HG03378 (cell line): ENCODE data around the gene ASCL5.

Experiments used
- ATAC-seq: cut with Tn5 transposase; IDR thresholded peaks from one replicate; pipeline ENCODE4 v1.9.1; 2021; ENCODE audit warnings: mild to moderate bottlenecking, moderate library complexity; ENCODE audit not compliant: unreplicated experiment

ASCL5 gene

DNA sequence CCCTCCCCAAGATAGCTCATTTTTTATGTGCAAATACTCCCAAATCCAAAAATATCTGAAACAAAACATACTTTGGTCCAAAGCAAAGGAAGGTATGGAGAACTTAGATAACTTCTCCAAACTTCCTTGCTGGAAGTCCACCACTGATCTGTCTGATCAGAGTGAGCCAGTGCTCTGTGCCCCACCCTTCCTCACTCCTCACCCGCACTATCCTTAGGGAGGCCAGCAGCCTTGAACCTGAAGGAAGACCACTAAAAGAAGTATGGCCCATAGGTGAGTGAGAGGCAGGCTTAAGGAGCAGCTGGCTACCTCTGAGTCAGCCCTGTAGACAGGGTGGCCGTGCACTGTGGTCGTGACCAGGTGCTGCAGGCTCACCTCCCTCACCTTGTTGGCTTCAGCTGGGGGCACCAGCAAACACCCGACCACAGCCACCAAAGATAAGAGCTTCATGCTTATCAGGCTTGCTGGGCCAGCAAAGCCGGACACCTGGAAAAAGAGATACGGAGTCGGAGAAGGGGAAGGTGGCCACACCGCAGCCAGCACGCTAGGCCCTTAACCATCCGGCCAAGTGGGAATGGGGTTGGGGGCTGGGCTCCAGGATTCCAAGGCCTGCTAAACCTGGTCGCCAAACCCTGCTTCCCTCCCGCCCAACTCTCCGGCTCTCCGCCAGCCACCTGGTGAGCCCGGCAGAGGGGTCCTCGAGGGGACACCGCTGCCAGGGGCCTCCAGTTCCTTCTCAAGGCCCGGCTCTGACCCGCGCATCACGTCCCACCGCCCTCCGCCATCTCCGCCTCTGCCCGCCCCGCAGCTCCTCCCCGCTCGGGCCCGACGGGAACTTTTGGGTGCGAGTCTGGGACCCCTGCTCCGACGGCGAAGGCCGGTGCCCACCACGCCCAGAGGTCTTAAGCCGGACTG is 26.7 kb upstream of the ASCL5 start:
- peak; percentile 36 for ATAC-seq

DNA sequence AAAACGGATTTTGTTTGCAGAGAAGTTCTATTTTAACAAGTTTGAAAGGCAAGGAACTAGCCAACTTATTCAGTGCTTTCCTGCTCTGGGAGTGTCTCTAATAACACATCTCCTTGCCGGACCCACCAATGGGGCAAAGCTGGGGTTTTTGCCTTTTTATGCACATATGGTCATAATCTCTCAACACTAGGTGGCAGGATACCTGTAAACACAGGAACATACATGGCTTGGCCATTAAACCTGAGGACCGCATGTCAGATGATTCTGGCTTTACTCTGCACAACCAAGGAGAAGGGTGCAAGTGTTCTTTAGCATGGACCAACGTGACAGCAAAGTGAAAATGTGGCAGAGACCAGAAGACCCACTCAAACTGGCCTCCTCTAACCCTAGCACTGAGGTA is 22.4 kb upstream of the ASCL5 start:
- ATAC-seq = no peak

DNA sequence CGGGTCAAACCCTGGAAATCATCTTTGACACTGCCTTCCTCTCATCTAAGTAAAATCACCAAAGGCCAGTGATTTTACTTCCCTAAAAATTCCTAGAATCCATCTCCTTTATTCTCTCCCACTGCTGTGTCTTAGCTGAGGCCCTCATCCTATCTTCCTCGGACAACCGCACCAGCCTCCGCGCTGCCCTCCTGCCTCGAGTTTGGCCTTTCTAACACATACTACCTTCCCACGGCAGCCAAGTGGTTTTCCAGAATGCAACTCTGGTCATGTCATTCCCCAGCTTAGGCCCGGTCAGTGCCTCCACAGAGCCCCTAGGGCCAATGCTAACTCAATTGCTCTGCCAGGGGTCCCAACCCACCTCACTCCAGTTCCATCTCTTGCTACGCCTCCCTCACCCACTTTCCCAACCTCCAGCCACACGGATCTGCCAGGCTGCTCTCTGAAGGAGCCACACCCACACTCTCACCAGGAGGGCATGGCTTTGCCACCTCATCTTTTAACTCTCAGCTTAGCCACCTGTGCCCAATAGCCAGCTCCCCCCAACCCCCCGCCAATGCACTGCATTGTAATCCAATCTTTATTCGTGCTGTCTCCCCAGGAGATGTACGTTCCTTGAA is 20.5 kb upstream of the ASCL5 start:
- no peak for ATAC-seq

DNA sequence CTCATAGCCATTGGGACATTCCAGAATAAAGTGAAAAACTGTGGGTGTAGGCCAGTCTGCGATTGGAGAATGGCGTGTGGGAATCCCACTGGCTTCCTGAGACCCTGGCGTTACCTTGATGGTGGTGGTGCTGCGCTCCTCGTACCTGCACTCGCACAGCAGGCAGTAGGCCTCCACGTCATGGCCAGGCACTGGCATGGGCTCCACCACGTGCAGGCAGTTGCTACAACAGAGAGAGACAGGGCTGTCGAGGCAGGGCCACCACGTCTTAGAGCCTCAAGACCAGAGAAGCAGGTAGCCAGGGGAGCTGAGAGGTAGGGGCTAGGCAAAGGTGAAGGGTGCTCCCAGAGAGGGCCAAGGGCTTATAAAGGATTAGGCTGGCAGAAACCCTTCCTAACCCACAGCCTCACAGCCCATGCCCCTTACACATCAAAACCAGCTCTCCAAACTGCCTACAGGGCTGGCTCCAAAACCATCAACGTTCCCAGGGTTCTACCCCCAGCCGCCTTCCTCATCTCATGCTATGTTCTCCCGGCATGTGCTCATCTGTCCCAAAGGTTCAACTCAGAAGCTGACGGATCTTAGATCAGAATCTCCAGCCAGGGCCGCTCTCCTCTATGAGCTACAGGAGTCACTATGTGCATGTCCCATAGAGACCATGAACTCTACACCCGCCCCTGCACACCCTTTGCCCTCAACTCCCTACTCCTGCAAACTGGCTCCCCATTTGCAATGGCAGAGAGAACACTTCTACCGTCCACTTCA is 19.8 kb upstream of the ASCL5 start:
- ATAC-seq = no peak

DNA sequence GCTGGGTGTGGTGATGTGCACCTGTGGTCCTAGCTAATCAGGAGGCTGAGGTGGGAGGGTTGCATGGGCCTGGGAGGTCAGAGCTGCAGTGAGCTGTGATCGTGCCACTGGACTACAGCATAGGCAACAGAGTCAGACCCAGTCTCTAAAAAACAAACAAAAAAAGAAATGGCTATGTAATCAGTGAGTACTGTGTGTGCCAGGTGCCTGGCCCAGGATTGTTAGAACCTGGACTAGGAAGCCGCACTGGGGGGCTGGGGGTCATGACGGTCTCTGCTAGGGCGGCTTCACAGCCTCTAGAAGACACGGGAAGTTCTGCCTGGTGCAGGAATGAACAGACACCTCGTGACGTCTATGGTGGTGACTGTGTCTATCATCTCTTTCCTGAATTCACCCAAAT is 18.8 kb upstream of the ASCL5 start:
- no peak for ATAC-seq

DNA sequence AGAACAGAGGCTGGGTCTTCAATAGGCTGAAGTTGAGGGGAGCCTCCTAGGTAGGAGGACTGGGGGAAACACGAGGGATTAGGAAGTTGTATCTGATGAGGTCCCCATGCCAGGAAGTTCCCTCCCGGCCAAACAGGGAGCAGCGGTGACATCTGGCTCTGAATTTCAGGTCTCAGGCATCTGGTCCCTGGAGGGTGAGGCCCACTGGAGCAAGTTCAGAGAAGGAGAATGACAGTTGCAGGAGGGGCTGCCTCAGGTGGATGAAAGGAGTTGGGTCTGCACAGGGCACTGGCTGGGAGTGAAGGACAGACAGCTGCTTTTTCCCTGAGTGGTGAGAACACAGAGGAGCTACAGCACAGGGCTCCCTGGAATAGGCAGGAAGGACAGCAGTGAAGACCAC is 18.1 kb upstream of the ASCL5 start:
- ATAC-seq = no peak

DNA sequence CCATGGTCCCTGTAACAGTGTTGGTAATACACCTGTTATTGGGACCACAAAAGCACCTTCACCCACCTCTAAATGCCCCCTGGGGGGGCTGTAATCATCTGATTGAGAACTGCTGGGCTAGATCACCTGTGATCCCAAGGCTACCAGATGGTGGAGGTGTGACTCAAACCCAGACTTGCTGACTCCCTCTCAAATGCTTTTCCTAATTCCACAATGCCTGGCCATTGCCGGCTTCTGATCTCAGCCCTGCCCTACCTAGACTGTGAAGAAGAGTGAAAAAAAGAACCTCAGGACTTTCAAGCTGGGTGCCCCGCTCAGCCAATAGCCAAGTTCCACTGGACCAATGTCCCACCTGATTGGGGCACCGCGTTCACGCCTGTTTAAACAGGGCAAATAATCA is 17.7 kb upstream of the ASCL5 start:
- ATAC-seq = no peak

DNA sequence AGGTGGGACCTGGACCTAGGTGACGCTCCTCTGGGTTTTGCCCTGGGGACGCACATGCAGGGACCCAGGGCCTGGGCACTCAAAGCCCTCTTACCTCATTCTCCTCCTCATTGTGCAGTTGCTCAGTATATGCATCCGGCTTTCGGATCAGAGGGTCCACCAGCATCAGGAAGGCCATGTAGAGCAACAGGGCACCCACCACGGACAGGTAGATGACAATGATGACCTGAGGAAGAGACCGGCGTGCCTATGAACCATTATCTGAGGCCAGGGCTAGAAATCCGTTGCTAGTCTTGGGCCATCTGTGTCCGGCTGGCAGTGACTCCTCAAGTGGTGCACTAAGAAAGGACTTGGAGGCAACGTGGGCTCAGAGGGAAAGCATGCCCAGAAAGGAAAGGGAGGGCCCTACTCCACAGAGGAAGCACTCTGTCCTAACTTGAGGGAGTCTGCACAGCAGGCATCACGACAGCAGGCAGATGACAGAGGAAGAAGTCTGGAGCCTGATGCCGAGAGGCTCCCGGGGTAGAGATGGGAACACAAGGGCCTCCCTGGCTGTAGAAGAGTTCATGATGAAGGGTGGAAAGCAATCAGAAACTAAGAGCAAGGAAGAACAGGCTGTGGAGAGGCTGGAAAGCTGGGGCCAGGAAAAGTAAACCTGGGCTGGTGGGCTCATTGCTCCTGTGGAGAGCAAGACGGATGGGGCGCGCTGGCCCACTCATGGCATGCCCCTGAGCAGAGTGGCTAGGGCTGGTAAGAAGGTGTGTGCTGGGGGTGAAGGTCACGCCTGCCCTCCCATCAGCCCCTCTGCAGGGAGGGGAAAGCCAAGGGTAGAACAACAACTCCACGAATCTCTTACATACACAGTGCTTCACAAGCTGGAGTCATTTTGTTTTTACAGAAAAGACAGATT is 17.0 kb upstream of the ASCL5 start:
- no peak for ATAC-seq

DNA sequence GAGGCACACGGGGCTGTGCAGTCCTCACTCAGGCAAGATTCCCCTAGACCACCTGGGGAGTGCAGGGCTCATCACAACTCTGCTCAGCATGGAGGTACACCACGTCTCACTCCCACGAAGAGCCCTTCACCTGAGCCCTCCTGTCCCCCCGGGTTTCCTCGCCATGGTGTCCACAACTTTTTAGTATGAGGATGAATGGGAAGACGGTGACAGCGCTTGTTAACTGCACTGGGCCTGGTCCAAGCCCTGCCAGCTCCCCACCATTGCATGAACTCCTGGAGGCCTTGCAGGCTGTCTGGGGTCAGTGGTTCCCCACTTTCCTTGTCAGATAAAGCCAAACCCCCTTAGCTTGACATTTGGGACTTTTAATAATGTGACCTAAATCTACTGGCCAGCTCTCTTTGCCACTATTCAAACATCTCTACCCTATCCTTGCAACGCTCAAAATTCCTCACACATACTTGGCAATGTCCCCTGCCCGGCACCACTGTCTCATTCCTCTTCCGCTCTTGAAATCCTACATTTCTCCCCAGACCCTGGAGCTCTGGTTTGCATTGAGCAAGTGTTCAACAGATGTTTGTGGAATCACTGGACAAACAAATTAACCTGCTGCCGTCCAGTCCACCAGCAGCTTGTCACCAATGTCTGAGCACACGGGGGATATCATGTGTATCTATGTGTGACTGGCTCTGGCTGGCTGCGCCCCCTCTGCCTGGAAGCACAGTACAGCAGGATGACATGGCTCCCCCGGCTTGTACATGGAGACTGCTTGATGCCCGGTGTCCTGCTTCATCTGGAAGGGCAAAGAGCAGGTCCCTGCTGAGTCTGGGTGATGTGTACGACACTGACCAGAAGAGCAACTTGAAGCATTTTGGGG is 16.1 kb upstream of the ASCL5 start:
- ATAC-seq = no peak

DNA sequence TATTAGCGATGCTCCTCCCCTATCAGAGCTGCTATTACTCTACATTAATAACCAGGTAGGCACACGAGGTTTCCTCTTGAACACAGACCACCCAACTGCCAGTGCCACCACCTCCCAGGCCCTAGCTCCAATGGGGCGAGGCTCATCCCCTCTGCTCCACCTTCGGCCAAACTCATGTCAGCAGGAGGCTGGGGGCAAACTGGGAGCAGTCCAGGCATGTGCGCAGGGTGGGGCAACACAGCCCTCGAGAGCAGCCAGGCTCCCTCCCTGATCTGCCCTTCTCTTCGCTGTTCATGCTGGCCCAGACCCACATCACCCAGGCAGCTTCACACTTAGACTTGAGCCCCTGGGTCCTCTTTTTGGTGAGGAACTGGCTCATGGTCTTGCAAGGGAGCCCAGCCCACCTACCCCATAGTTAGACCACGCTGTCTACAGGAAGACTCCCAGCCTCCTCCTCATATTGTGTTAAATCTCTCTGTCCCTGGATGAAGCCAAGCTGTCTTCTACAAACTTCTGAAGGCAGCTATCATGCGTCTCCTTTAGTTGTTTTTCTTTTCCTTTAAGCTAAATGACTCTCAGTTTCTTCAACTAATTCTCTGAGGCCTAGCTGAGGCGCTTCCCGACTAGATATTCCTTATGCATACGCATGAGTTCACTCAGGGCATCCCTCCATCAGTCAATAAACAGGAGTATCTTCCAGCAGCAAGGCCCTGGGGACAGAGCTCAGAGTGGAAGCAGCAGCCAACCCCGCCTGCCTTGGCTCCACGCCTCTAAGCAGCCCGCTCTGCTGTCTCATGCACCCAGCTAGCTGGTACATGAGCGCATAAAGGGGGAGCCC is 15.2 kb upstream of the ASCL5 start:
- ATAC-seq = no peak

DNA sequence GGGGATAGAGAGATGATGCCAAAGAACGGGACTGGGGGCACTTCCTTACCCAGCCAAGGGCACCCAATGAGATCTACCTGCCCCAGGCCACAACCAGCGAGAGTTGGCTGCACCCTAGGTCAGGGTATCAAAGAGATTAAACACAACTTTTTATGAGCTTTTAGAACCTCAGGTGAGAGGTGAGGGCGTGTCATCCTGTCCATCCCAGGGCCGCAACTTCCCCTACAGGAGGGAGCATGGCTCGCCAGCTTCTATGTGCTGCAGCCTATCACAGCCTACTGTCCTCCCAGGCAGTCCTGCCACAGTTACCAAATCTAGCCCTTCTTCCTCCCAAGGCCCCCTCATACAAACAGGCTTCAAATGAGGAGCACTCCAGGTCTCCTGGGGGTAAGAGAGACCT is 14.4 kb upstream of the ASCL5 start:
- no peak for ATAC-seq

DNA sequence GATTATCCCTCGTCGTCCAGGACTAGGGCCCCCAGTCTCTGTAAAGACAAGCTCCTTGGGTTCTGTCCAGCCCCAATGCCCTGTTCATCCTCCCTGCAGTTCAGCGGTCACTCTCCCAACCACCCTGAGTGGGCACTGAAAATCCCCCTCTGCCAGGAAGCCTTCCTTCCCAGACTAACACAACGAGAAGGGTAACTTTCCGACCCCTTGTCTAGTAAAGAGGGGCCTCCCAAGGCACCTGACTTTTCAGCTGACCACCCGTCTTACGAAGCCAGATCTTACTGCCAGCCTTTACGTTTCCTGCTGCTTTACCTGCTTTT is 13.9 kb upstream of the ASCL5 start:
- no peak for ATAC-seq

DNA sequence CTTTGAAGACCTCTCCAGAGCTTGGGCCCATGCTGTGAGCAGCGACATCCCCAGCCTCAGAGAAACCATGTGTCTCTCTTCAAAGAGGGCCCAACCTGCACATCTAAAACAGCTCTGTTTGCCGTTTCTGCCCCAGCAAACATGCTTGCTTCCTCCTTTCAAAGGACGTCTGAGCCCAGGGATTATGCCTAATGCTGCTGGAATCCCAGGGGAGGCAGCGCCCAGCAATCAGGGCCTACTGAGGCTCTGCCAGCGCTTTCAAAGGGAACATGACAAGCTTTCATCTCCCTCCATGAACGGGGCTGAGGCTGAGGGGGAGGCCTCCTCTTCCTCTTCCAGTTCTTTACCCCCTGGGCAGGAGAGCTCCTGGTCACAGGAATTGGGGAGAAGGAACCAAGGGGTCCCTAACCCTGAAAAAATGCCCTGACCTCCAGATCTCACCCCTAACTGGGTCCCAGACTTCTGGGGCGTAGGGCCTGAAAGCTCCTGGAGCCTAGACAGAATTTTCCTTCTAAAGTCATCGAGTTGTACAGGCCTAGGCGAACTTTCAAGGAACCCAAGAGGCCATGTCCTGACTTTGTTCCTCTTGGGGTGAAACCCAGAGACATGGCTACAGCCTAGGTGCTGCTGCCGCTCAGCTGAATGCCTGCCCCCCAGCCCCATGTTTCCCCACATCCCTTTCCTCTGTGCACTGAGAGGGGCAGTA is 13.4 kb upstream of the ASCL5 start:
- ATAC-seq = no peak

DNA sequence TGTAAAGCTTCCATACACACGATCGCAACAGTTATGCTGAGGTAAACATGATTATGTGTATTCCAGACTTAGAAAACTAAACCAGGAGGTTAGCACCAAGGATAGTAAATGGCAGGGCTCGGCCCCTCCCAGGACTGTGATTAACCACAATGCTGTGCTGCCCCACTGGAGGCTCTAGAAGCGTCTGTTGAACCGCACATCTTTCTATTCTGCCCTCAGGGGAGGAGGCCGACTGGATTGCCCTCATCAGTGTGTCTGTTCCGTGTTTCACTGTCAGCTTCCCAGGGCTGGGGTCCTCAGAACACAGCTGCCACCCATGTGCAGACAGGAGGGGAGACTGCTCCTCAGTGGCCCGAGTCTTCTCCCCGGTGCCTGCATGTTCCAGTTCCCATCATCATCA is 12.8 kb upstream of the ASCL5 start:
- no peak for ATAC-seq

DNA sequence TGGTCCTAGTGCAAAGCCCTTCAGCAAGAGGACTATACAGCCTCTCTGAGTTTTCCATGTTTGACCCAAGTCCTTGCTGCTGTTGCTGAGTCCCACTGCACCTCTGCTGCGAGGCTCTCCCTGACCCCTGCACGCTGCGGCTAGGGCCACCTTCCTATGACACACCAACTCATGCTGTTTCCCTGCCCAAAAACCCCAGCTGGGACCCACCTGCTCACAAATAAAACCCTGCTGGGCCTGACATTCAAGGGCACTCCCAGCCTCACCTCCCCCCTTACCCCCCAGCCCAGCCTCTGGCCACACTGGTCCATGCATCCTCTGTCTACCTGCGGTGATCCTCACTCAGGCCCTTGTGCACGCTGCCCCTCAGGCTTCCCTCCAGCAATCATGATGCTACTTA is 12.3 kb upstream of the ASCL5 start:
- ATAC-seq = no peak

DNA sequence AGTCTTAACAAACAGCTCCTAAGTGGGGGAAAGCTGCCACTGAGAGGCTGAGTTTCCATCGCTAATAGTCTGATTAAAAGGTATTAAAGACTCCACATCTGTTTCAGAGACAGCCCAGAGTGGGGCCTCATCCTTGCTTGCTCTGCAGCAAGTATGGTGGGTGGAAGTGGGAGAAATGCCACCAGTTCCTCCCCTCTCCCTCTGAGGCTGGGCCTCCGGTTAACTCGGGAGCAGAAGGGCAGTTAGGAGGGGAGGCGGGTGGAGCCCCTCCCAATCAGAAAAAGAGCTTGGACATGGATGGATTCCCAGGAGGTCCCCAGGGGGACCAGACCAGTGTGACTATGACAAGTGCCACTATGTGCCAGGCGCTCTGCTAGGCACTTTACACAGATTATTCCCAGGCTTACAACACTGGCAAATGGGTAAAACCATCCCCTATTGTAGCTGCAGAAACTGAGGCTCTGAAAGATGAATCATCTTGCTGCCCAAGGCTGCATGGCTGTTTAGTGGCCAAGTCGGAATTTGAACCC is 11.4 kb upstream of the ASCL5 start:
- no peak for ATAC-seq

DNA sequence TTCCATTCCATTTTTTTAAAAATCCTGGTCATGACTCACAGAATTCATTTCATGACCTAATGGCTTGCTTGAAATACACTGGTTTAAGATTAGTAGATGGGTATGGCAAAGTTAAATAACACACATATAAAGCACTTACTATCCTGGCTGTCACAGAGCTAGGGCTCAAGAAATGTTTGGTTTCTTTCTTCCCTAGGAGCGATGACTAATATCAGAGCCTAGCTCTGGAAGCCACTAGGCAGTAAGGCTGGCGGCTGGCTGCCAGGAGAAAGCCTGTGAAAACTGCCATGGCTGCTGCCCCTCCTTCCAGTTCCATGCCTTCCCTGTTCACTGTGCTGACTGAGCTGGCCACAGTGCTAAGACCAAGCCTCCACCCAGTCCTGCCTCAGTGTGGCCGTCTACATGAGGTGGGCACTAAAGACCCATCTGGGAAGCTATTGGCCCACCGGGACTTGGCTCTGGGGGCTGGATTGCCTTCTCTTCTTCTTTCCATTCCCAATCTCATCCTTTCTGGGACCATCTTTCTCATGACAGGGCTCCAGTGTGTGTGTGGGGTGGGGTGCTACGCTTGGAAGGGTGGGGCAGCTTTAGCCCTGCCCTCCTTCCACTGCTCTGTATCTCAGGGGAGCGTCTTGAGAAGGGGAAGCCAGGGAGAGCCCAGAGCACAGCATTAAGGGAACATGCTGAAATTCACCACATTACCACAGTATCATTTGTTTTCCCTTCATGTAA is 10.8 kb upstream of the ASCL5 start:
- ATAC-seq = no peak

DNA sequence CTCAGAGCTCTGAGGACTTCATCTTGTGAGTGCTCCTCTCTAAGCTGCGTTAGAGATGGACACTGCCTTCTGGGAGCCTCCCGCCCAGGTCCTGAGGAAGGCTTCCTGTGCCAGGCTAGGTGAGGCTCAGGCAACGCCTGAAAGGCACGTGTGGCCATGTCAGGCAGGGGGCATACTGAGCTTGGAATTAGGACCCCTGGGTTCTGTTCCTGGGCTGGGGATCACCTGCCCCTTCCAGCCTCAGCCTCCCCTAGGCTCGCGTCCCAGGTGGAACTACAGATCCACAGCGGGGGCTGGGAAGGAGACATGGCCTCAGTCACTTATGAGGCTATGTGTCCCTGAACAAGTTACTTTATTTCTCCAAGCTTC is 10.0 kb upstream of the ASCL5 start:
- no peak for ATAC-seq
